HG02678 (cell line): ENCODE measurements around the gene FGF10.

ENCODE experiments used
- ATAC-seq: cut with Tn5 transposase; IDR thresholded peaks from one replicate; pipeline ENCODE4 v1.9.1; 2021; ENCODE audit warnings: mild to moderate bottlenecking, moderate library complexity; ENCODE audit not compliant: unreplicated experiment

FGF10 gene

GRCh38 chr5:44260793-44261192 lies 128.4 kb downstream of the FGF10 start:
- ATAC-seq = no peak

- no peak for ATAC-seq
These were observed 131.4 kb downstream of the FGF10 start for GRCh38 chr5:44257653-44258365.

GRCh38 chr5:44257221-44257620 lies 132.0 kb downstream of the FGF10 start:
- ATAC-seq = no peak
